Ishikawa (cell line): ENCODE data around the gene LYRM4.

Source experiments
- TAF1 ChIP-seq: IDR thresholded peaks from 2 replicates; pipeline ENCODE4 v1.6.1; 2012; ENCODE audit warnings: low read depth, mild to moderate bottlenecking
- TF ChIP-seq, protein P1 (sequence below): IDR thresholded peaks from 2 replicates; pipeline ENCODE4 v1.6.1; 2012; ENCODE audit warnings: low read depth, mild to moderate bottlenecking

GRCh38 chr6:5293692-5294091 is 32.9 kb upstream of the LYRM4 start:
- TF ChIP-seq, protein P1, sequence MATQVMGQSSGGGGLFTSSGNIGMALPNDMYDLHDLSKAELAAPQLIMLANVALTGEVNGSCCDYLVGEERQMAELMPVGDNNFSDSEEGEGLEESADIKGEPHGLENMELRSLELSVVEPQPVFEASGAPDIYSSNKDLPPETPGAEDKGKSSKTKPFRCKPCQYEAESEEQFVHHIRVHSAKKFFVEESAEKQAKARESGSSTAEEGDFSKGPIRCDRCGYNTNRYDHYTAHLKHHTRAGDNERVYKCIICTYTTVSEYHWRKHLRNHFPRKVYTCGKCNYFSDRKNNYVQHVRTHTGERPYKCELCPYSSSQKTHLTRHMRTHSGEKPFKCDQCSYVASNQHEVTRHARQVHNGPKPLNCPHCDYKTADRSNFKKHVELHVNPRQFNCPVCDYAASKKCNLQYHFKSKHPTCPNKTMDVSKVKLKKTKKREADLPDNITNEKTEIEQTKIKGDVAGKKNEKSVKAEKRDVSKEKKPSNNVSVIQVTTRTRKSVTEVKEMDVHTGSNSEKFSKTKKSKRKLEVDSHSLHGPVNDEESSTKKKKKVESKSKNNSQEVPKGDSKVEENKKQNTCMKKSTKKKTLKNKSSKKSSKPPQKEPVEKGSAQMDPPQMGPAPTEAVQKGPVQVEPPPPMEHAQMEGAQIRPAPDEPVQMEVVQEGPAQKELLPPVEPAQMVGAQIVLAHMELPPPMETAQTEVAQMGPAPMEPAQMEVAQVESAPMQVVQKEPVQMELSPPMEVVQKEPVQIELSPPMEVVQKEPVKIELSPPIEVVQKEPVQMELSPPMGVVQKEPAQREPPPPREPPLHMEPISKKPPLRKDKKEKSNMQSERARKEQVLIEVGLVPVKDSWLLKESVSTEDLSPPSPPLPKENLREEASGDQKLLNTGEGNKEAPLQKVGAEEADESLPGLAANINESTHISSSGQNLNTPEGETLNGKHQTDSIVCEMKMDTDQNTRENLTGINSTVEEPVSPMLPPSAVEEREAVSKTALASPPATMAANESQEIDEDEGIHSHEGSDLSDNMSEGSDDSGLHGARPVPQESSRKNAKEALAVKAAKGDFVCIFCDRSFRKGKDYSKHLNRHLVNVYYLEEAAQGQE = no peak
- TF ChIP-seq TAF1 = no peak
